ENCODE measurements around the gene SLC38A10.

The SLC38A10 gene

DNA sequence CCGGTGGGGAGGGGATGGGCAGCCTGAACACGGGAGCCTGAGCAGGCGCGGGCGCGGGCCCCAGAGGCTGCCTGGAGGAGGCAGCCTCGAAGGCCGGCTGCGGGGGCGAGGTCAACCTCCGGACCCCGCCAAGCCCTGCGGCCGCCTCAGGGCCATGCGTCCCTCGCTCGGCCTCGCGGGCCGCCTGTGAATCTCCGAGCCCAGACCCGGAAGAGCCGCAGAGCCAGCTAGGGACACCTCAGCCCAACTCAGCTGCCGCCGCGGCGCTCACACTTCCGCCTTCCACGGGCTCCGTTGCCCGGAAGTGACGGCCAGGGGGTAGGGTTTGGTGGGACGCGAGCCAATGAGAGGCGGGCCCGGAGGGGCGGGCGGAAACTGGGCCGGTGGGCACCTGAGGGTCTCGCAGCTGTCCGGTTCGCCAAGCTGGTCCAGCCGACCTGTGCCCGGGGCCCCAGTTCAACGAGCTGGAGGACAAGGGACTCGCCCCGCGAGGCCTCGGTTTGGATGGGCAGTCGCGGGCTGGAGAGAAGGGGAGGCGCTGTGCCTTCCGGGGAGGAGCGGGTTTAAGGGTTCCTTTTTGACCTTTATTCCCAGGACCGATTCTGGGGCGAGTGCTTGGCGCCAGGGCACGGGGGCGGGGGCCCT lies at the start of gene SLC38A10:
Gene SLC38A10, minus strand, starts transcription at position 277 of the 645 bp plus-strand sequence. CDS start 386 bp downstream, outside the sequence.
- peak within 1 kb of the TSS; percentile 92 for H3K4me3 Mint-ChIP-seq
- peaks cover 30% of the 10 kb centered on the region for H3K36me3 Mint-ChIP-seq (ENCODE audit: low read depth)
- intact Hi-C loops (cut with micrococcal nuclease): loop anchor here (10.0 kb wide), 1 partner anchor 100 kb away; the partner anchor contains the start of gene BAHCC1
- H3K4me1 Mint-ChIP-seq (ENCODE audit: low read depth): peaks cover 49% of the 10 kb centered on the region
- H3K27me3 Mint-ChIP-seq: peaks cover 3% of the 10 kb centered on the region
- no peaks in the 10 kb centered on the region for H3K9me3 Mint-ChIP-seq
- peak within 1 kb of the TSS; percentile 96 for H3K27ac Mint-ChIP-seq

- Mint-ChIP-seq H3K9me3 (no peaks in the 10 kb centered on the region), H3K27ac (peak overlapping the region; percentile 70), H3K36me3 (ENCODE audit: low read depth) (peaks cover 33% of the 10 kb centered on the region), H3K27me3 (peaks cover 44% of the 10 kb centered on the region), H3K4me1 (ENCODE audit: low read depth) (peaks cover 52% of the 10 kb centered on the region), H3K4me3 (peak overlapping the region; percentile 78)
- intact Hi-C loops (cut with micrococcal nuclease): no loop called here
These were observed 47.4 kb upstream of the SLC38A10 start for GRCh38 chr17:81342269-81343070.

DNA sequence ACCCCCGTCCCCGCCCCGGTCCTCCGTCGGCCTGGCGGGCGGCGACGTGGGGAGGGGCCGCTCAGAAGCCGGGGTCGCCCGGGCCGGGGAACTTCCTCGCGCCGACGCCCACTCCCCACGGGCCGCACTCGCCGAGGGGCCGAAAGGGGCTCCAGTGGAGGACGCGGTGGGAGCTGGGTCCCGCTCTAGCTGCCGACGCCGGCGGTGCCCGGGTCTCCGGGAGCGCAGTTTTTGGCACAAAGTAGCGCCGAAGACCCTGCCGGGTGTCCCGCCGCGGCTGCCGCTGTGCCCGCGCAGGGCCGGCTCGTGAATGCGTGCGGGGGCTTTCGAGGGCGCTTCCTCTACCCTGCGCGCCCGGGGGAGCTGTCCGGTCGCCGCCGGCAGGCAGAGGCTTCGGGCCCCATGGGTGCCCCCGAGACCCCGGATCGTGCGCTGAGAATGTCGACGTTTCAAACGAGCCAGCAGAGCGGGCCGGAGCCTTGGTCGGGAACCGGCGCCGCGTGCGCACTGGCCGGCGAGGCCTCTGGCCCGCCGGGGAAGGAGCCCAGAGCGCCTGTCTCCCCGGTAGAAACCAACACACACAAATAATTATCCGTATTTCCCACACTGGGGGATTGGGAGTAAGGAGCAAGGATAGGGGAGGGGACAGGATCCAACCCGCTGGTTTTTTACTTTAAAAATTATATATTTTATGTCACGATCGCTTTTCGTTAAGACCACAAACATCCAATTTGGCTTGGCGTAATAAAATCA lies 46.6 kb upstream of the SLC38A10 start:
- peaks cover 44% of the 10 kb centered on the region for H3K27me3 Mint-ChIP-seq
- H3K36me3 Mint-ChIP-seq (ENCODE audit: low read depth): peaks cover 33% of the 10 kb centered on the region
- H3K9me3 Mint-ChIP-seq: no peaks in the 10 kb centered on the region

GRCh38 chr17:81340607-81341515 lies 45.8 kb upstream of the SLC38A10 start:
- peaks cover 53% of the 10 kb centered on the region for H3K4me1 Mint-ChIP-seq (ENCODE audit: low read depth)
- H3K36me3 Mint-ChIP-seq (ENCODE audit: low read depth): peaks cover 33% of the 10 kb centered on the region
- H3K27ac Mint-ChIP-seq: no peak overlapping the region
- H3K4me3 Mint-ChIP-seq: peak overlapping the region; percentile 9
- intact Hi-C loops (cut with micrococcal nuclease): no loop called here
- peaks cover 46% of the 10 kb centered on the region for H3K27me3 Mint-ChIP-seq
- no peaks in the 10 kb centered on the region for H3K9me3 Mint-ChIP-seq

More for the DNA sequence above, 46.6 kb upstream of the SLC38A10 start:
- Mint-ChIP-seq H3K4me3 (peak overlapping the region; percentile 44), H3K4me1 (ENCODE audit: low read depth) (peaks cover 57% of the 10 kb centered on the region), H3K27ac (no peak overlapping the region)
- intact Hi-C loops (cut with micrococcal nuclease): no loop called here

- Mint-ChIP-seq H3K27me3 (peaks cover 53% of the 10 kb centered on the region), H3K4me3 (no peak overlapping the region), H3K27ac (no peak overlapping the region), H3K4me1 (ENCODE audit: low read depth) (peaks cover 52% of the 10 kb centered on the region), H3K9me3 (no peaks in the 10 kb centered on the region), H3K36me3 (ENCODE audit: low read depth) (peaks cover 24% of the 10 kb centered on the region)
- intact Hi-C loops (cut with micrococcal nuclease): no loop called here
These were observed 44.6 kb upstream of the SLC38A10 start for GRCh38 chr17:81339534-81340296.

GRCh38 chr17:81339191-81339533 lies 44.1 kb upstream of the SLC38A10 start:
- Mint-ChIP-seq H3K27me3 (peaks cover 54% of the 10 kb centered on the region), H3K27ac (no peak overlapping the region)

DNA sequence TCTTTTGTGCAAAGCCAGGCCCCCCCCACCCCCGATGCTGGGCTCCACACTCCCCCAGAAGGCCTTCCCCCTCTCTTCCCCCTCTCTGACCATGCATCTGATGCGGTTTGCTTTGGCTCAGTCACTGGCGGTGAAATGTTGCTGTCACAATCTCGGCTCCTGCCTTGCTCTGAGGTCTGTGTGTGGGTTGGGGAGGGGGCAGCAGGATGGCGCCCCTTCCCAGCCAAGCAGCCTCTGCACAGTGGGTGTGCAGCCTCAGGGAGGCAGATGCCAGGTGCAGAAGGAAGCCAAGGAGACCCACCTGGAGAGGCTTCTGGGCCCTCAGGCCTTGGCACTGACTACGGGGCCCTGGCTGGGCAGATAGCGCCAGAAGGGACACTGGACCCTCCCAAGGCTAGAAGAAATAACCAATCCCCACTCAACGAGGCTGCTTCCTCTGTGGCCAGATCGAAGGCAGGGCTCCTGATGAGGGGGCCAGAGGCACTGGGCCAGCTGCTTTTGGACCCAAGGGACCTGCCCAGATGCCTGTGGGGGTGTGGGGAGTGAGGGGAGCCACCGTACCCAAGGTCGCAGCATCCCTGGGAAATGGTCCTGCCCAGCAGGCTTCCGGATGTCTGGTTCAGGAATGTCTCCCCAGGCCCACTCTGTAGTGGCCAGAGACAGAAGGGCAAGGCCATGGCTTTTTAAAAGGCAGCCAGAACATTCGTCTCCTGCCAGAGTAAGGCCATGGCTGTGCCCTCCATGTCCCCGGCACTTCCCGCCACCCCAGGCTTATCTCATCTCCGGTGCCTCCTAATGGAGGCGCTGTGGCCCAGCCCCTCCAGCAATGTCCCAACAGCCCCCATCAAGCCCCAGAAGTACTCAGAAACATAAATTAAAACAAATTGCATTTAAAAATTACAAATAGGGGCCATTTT lies 43.4 kb upstream of the SLC38A10 start:
- Mint-ChIP-seq H3K4me3 (no peak overlapping the region), H3K27me3 (peaks cover 56% of the 10 kb centered on the region), H3K27ac (no peak overlapping the region), H3K4me1 (ENCODE audit: low read depth) (peaks cover 41% of the 10 kb centered on the region), H3K9me3 (no peaks in the 10 kb centered on the region), H3K36me3 (ENCODE audit: low read depth) (peaks cover 13% of the 10 kb centered on the region)
- intact Hi-C loops (cut with micrococcal nuclease): no loop called here

More at GRCh38 chr17:81339191-81339533, 44.1 kb upstream of the SLC38A10 start:
- Mint-ChIP-seq H3K36me3 (ENCODE audit: low read depth) (peaks cover 18% of the 10 kb centered on the region), H3K4me1 (ENCODE audit: low read depth) (peaks cover 47% of the 10 kb centered on the region), H3K4me3 (no peak overlapping the region), H3K9me3 (no peaks in the 10 kb centered on the region)
- intact Hi-C loops (cut with micrococcal nuclease): no loop called here

GRCh38 chr17:81337476-81337879 lies 42.4 kb upstream of the SLC38A10 start:
- peaks cover 30% of the 10 kb centered on the region for H3K4me1 Mint-ChIP-seq (ENCODE audit: low read depth)
- no peak overlapping the region for H3K4me3 Mint-ChIP-seq
- H3K27me3 Mint-ChIP-seq: peaks cover 54% of the 10 kb centered on the region
- no peaks in the 10 kb centered on the region for H3K9me3 Mint-ChIP-seq
- no peak overlapping the region for H3K27ac Mint-ChIP-seq
- peaks cover 3% of the 10 kb centered on the region for H3K36me3 Mint-ChIP-seq (ENCODE audit: low read depth)
- intact Hi-C loops (cut with micrococcal nuclease): no loop called here

- intact Hi-C loops (cut with micrococcal nuclease): no loop called here
- Mint-ChIP-seq H3K4me3 (no peak overlapping the region), H3K36me3 (ENCODE audit: low read depth) (no peaks in the 10 kb centered on the region), H3K4me1 (ENCODE audit: low read depth) (peaks cover 26% of the 10 kb centered on the region), H3K27ac (no peak overlapping the region), H3K9me3 (no peaks in the 10 kb centered on the region), H3K27me3 (peaks cover 56% of the 10 kb centered on the region)
These were observed 41.8 kb upstream of the SLC38A10 start for GRCh38 chr17:81336930-81337325.

DNA sequence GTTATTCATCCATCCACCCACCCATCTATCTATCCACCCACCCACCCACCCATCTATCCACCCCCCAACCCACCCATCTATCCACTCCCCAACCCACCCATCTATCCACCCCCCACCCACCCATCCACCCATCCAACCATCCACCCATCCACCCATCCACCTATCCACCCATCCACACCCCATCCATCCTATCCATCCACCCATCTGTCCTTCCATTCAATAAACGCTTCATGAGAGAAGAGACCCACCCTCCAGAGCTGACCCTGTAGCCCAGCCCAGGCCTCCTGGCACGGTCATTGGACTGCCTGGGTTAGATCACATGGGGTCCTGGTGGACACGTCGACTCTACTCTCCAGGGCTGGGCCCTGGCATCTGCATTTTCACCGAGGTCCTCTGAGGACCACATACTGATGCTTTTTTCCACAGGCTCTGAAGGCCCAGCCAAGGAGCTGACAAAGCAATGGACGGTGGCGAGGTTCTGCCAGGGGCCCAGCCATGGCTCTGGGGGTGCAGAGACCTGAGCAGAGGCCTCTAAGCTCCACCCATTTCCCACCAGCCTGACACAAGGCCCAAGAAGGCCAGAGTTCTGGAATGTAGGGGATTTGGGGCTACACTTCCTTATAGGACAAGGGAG lies 41.3 kb upstream of the SLC38A10 start:
- intact Hi-C loops (cut with micrococcal nuclease): no loop called here
- H3K9me3 Mint-ChIP-seq: no peaks in the 10 kb centered on the region
- H3K27me3 Mint-ChIP-seq: peaks cover 54% of the 10 kb centered on the region
- peaks cover 26% of the 10 kb centered on the region for H3K4me1 Mint-ChIP-seq (ENCODE audit: low read depth)
- H3K36me3 Mint-ChIP-seq (ENCODE audit: low read depth): no peaks in the 10 kb centered on the region
- H3K4me3 Mint-ChIP-seq: no peak overlapping the region
- H3K27ac Mint-ChIP-seq: no peak overlapping the region

- H3K27me3 Mint-ChIP-seq: peaks cover 51% of the 10 kb centered on the region
These were observed 40.7 kb upstream of the SLC38A10 start for GRCh38 chr17:81335773-81336157.

More at GRCh38 chr17:81335773-81336157, 40.7 kb upstream of the SLC38A10 start:
- Mint-ChIP-seq H3K9me3 (no peaks in the 10 kb centered on the region), H3K4me3 (no peak overlapping the region), H3K4me1 (ENCODE audit: low read depth) (peaks cover 27% of the 10 kb centered on the region), H3K27ac (no peak overlapping the region), H3K36me3 (ENCODE audit: low read depth) (no peaks in the 10 kb centered on the region)
- intact Hi-C loops (cut with micrococcal nuclease): no loop called here

All from dendritic cell treated with granulocyte-macrophage colony-stimulating factor and Interleukin-4, amounts not matched to agents 40 ng/mL and 50 ng/mL, for 4 days (primary cell).